ENCODE results near the gene EID3.

DNA sequence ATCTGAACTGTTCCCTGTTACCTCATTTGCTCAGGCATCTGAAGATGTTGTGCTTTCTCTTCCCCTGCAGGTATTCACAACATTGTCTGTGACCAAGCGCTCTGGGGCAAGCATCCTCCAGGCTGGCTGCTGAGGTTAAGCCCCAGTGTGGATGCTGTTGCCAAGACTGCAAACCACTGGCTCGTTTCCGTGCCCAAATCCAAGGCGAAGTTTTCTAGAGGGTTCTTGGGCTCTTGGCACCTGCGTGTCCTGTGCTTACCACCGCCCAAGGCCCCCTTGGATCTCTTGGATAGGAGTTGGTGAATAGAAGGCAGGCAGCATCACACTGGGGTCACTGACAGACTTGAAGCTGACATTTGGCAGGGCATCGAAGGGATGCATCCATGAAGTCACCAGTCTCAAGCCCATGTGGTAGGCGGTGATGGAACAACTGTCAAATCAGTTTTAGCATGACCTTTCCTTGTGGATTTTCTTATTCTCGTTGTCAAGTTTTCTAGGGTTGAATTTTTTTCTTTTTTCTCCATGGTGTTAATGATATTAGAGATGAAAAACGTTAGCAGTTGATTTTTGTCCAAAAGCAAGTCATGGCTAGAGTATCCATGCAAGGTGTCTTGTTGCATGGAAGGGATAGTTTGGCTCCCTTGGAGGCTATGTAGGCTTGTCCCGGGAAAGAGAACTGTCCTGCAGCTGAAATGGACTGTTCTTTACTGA lies 44.9 kb downstream of the EID3 start:
- TF ChIP-seq, protein P1, sequence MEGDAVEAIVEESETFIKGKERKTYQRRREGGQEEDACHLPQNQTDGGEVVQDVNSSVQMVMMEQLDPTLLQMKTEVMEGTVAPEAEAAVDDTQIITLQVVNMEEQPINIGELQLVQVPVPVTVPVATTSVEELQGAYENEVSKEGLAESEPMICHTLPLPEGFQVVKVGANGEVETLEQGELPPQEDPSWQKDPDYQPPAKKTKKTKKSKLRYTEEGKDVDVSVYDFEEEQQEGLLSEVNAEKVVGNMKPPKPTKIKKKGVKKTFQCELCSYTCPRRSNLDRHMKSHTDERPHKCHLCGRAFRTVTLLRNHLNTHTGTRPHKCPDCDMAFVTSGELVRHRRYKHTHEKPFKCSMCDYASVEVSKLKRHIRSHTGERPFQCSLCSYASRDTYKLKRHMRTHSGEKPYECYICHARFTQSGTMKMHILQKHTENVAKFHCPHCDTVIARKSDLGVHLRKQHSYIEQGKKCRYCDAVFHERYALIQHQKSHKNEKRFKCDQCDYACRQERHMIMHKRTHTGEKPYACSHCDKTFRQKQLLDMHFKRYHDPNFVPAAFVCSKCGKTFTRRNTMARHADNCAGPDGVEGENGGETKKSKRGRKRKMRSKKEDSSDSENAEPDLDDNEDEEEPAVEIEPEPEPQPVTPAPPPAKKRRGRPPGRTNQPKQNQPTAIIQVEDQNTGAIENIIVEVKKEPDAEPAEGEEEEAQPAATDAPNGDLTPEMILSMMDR (conservative IDR thresholded peaks at IDR 0.05; ENCODE audit: low read length) = no peak
- no peak for TF ChIP-seq EZH2phosphoT487 (IDR thresholded peaks at IDR 0.05; ENCODE audit: borderline replicate concordance)

All from Loucy (cell line).